Esophagus muscularis mucosa (tissue), 4 donors: ENCODE data around the gene ESR2. TPM values are rescaled to one million over a fixed set of nuclear protein-coding genes. Genes with fewer than 3 reads are reported as not detected.

Experiments used
- DNase-seq: peaks from one replicate; pipeline ENCODE4 v3.0.0-alpha.2; 2017; ENCODE audit errors: extremely low spot score
- H3K27ac ChIP-seq, 4 donors: fragments of 200-600 bp; sonication (generic); replicated peaks in 1 of 4; 1 replicate in 3 of 4; 2 replicates in 1 of 4; pipeline ENCODE4 v1.5.1; 2016 to 2019; ENCODE audit warnings: mild to moderate bottlenecking in 1 of 4
- H3K27me3 ChIP-seq, 4 donors: fragments of 200-600 bp; sonication (generic); one replicate each; pipeline versions ENCODE4 v1.5.1 to v1.6.0; 2016 to 2019
- H3K36me3 ChIP-seq, 4 donors: fragments of 200-600 bp; sonication (generic); one replicate each; pipeline ENCODE4 v1.5.1; 2016 to 2019
- H3K4me1 ChIP-seq, 4 donors: fragments of 200-600 bp; sonication (generic); one replicate each; pipeline ENCODE4 v1.5.1; 2016 to 2019
- H3K4me3 ChIP-seq, 4 donors: fragments of 200-600 bp; sonication (generic); 1 replicate in 2 of 4; 2 replicates in 2 of 4; pipeline ENCODE4 v1.5.1; 2016 to 2019; ENCODE audit warnings: mild to moderate bottlenecking in 4 of 4, moderate library complexity in 1 of 4
- H3K9me3 ChIP-seq, 4 donors: fragments of 200-600 bp; sonication (generic); 1 replicate in 3 of 4; 2 replicates in 1 of 4; pipeline ENCODE4 v1.5.1; 2016 to 2019
- CTCF ChIP-seq, 3 experiments: fragments of 200-600 bp in 2 of 3; fragments of 450-650 bp in 1 of 3; sonication (generic) in 2 of 3; IDR thresholded peaks; one replicate each; pipeline ENCODE4 v1.5.1; 2017 to 2019; ENCODE audit warnings: antibody characterized with exemption in 3 of 3, mild to moderate bottlenecking in 2 of 3, moderate library complexity in 1 of 3
- EP300 ChIP-seq: sonication (generic); formaldehyde crosslinking; IDR thresholded peaks from one replicate; pipeline ENCODE4 v1.6.1; 2017; ENCODE audit warnings: antibody characterized with exemption
- POLR2A ChIP-seq: fragments of 450-650 bp; IDR thresholded peaks from one replicate; pipeline ENCODE4 v1.6.1; 2017; ENCODE audit warnings: antibody characterized with exemption, moderate library complexity, mild to moderate bottlenecking, low read depth
- POLR2AphosphoS5 ChIP-seq, 2 donors: sonication (generic); formaldehyde crosslinking; IDR thresholded peaks; one replicate each; pipeline ENCODE4 v1.6.1; 2017; ENCODE audit warnings: antibody characterized with exemption in 2 of 2
- WGBS: methylation state at CpG from one replicate; pipeline ENCODE4 v1.1.5; 2018; 5-methylcytosine and 5-hydroxymethylcytosine counted together
- intact Hi-C: fragments of 100-400 bp; cut with DNase I; formaldehyde crosslinking; loops from one replicate; pipeline ENCODE4 v1.15.1; 2023
- small RNA-seq, 3 donors: library from RNA; depleted of rRNA; stranded (forward); fragments of <200 nt; gene quantifications; one replicate each; pipeline ENCODE3, GENCODE V24; 2016
- total RNA-seq, 4 donors: library from RNA; depleted of rRNA; stranded (reverse); fragments of >200 nt; gene quantifications; one replicate each; pipeline versions ENCODE4 v1.1.0 to v1.2.1, GENCODE V29; 2016

ESR2 gene
- total RNA-seq, 4 donors from 2014 or later = 0.29 to 0.83 (median 0.42) TPM; not detected in 1

- H3K27ac ChIP-seq = peak overlapping the region in 1 of 4 donors; percentile 50
Observed at GRCh38 chr14:64035143-64035542, 259.0 kb downstream of the ESR2 start.

More at GRCh38 chr14:64035143-64035542, 259.0 kb downstream of the ESR2 start:
- H3K4me1 ChIP-seq = peaks cover 0 to 36% (median 23%) of the 10 kb centered on the region in 4 donors
- TF ChIP-seq POLR2A (no peak), POLR2AphosphoS5 (IDR thresholded peaks at IDR 0.05) (peak in 1 of 2 donors; percentile 17), EP300 (no peak), CTCF (IDR thresholded peaks at IDR 0.05) (no peak)
- no peaks in the 10 kb centered on the region for H3K9me3 ChIP-seq
- intact Hi-C loops = loop anchor here (10.0 kb wide), 1 partner anchor 50 kb away; no protein-coding TSS in a partner anchor
- DNase-seq = no peak
- 72% methylated on average over 1 of the region's 1 CpG for WGBS
- no peaks in the 10 kb centered on the region for H3K27me3 ChIP-seq
- no peak overlapping the region for H3K4me3 ChIP-seq
- H3K36me3 ChIP-seq = peaks cover 0 to 35% (median 10%) of the 10 kb centered on the region in 4 donors

Small RNAs within 50 kb of the gene (small RNA-seq; reads per million reads assigned to genes)
- 0 reads per million in 3 donors for gene MIR548H1

Other genes with a start within 250 kb of the ESR2 start
- gene MTHFD1, start 94.0 kb upstream of the ESR2 start, total RNA-seq = 10 to 100 TPM; 33.3 to 39.9 (median 35.8) TPM
- gene AKAP5, start 171.1 kb upstream of the ESR2 start, total RNA-seq = 1 to 10 TPM in 2 of 4 donors, under 1 TPM in 2; 0.45 to 2.1 (median 1.4) TPM
- 10 to 100 TPM in 2 of 4 donors, 1 to 10 TPM in 2; 7.3 to 13.3 (median 10.4) TPM for gene ZBTB25, start 209.5 kb upstream of the ESR2 start, total RNA-seq
- 10 to 100 TPM; 31.4 to 41.9 (median 35.3) TPM for gene ZBTB1, start 210.4 kb upstream of the ESR2 start, total RNA-seq
- 100 to 1,000 TPM; 196 to 334 (median 265) TPM for gene HSPA2, start 246.4 kb upstream of the ESR2 start, total RNA-seq